DLD1 (cell line): ENCODE data around the gene NUMB.

Source experiments
- in situ Hi-C: cut with HindIII; loops from 2 replicates; pipeline ENCODE4 v1.10.0; 2017; ENCODE audit warnings: low sequenced_read_pairs

NUMB gene

DNA sequence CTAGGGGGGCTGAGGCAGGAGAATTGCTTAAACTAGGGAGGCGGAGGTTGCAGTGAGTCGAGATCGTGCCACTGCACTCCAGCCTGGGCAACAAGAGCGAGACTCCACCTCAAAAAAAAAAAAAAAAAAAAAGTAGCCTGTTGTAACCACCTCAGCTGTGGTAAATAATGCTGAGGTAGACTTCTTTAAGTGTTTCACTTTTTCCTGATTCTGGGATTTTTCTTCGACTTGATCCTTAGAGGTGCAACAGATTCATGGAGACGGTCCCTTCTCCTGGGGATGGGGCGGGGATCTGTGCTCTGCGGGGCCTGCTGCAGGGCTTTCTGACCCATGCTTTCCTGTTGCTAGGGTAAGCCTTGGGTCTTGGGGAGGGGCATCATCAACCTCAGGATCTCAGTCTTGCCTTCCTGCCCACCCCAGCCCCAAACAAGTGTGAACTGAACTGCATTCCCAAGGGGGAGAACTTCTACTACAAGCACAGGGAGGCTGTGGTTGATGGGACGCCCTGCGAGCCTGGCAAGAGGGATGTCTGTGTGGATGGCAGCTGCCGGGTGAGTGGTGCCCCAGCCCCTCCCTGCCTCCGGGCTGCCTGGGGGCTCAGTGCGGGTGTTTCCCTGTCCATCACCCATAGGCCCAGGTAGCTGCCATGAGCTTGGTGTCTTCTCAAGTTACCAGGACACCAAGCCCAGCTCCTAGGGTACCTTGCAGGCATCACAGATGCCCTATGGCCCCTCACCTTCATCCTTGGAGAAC, 208.6 kb downstream of the NUMB start:
- in situ Hi-C loops, result no loop called here

DNA sequence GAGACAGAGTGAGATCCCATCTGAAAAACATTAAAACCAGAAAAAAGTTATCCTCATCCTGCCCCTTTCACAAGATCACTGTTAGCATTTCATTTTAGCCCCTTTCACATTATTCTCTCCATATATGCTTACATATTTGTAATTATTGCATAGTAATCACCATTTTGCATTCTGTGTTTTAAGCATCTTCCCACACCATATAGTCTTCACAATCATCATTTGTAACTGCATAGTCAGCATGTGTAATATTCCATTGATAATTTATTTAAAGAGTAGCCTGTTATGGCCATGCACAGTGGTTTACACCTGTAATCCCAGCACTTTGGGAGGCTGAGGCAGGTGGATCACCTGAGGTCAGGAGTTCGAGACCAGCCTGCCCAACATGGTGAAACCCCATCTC, 209.2 kb downstream of the NUMB start:
- in situ Hi-C loops, result no loop called here

DNA sequence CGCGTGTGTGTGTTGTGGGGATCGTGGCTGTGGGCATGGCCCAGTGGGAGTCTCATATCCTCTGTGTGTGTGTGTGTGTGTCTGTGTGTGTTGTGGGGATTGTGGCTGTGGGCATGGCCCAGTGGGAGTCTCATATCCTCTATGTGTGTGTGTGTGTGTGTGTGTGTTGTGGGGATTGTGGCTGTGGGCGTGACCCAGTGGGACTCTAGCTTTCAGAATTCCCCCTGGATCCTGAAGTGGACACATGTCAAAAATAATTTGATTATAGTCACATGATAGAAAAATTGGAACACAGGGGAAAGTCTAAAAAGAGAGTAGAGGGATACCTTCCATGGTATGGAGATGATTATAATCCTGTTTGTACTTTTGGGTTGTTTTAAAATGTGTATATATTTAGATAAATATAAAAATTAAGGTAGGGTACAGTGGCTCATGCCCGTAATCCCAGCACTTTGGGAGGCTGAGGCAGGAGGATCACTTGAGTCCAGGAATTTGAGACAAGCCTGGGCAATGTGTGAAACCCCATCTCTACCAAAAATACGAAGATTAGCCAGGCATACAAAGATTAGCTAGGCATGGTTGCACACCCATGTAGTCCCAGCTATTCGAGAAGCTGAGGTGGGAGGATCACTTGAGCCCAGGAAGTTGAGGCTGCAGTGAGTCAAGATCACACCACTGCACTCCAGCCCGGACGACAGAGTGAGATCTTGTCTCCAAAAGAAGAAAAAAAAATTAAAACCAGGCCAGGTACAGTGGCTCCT, 210.1 kb downstream of the NUMB start:
- in situ Hi-C loops, result no loop called here

DNA sequence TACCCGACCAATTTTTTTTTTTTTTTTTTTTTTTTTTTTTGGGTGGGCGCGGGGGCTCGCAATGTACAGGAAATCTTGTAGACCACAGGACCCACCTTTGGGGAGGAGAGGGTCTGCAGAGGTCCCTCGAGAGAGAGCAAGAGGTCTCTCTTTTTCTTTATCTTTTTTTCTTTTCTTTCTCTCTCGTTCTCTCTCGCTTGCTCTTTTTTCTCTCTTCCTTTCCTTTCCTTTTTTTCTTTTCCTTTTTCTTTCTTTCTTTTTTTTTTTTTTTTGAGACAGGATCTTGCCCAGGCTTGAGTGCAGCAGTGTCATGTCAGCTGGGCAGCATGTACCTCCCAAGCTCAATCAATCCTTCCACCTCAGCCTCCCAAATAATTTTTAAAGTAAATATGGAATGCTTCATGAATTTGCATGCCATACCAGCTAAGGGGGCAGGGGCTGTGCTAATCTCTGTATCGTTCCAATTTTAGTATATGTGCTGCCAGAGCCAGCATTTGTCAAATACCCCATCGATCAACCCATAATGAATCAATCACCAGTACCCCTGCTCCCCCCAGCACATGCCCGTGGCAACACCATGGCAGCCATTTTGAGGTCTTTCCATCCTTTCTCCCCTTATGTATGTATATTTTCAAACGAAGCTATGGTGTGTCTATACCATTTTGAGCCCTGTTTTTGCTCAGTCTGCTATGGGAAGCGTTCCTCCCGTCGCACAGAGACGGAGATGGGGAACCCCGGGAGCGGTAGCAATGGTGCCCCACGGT, 211.8 kb downstream of the NUMB start:
- in situ Hi-C loops, result no loop called here

DNA sequence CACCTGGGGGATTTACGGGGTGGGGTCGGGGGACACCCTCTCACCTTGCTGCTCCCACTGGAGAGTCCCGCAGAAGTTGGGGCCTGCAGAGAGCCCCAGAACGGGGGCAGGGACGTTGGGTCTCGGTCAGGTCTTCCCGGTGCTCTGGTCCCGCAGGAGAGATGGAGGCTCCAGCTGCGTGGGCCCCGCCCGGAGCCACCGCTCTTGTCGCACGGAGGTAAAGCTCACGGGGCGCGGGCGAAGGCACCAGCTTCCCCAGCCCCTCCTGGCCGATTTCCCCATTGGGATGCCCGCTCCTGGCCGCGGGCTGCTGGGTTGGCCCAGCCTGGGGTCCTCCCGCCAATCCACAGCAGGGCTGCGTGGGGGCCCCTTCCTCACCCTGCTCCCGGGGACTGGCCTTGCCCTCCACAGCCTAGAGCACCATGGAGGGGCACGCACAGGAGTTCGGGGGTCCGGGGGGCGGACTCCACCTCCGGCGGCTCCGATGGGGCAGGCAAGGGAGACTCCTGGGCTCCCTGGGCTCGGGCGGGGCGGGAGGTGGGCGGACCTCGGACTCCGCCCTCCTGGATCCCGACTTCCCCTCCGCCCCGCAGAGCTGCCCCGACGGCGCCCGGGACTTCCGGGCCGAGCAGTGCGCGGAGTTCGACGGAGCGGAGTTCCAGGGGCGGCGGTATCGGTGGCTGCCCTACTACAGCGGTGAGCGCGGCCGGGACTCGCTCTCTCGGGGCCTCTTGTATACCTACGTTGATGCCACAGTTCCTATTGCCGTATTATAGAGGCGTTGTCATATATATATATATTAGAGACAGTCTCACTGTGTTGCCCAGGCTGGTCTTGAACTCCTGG, 212.6 kb downstream of the NUMB start:
- in situ Hi-C loops, result no loop called here

DNA sequence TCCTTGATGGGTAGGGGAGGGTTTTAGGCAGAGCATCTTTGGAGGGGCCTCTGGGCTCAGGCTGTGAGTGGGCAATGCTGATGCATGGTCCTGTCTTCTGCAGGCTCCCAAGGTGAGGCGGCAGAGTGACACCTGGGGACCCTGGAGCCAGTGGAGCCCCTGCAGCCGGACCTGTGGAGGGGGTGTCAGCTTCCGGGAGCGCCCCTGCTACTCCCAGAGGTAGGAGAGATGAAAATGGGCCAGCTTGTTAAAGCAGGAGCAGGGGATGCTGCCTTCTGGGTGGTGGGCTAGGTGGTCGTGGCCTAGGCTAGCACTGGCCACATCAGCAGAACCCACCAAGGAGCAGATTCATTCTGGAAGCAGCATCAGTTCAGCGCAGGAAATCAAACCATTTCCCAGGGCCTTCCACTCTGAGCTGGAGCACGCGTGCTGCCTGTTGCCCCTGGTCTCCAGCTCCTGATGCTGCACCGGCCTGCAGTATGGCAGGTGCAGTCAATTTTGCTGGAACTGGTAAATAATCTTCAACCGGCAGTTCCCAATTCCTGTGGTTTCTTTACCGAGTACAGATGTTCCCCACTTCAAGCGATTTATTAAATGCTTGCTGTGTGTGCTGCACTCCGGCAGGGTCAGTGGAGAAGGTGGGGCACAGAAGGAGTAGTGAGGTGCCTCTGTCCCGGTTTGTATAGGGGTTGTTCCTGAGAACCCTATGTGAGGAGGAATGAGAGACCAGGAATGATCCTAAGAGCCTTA, 213.6 kb downstream of the NUMB start:
- in situ Hi-C loops, result no loop called here

DNA sequence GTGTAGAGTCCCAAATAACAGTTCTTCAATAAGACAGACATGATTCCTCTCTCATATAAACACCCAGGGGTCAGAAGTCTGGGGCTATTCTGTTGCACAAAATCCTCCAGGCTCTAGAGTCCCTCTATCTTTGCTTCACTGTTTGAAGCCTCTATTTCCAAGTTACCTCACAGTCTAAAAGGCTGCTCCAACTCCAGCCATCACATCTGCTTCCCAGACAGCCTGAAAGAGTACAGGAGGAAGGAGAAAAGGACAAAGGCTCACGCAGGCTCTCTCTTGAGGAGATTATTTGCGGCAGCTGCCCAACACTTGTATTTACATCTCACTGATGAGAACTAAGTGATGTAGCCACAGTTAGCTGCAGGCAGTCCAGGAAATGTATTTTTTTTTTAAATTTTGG, 214.6 kb downstream of the NUMB start:
- in situ Hi-C loops, result no loop called here

DNA sequence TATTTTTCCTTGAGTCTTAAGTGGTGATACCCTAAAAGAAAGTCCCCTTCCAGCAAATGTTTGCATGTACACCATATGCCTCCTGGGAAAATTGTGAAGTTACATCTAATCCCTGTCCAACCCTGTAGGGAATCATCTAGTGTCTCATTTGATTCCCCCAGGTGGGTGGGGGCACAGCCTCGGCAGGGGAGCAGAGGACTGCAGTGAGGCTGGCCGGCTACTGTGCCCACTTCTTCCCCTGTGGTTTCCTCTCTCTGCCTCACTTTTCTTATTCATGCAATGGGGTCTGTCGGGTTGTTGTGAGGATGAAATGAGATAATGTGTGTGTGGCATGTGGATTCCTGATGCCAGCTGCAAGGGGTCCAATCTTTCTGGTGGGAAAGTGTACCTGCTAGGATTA, 215.0 kb downstream of the NUMB start:
- in situ Hi-C loops, result no loop called here

DNA sequence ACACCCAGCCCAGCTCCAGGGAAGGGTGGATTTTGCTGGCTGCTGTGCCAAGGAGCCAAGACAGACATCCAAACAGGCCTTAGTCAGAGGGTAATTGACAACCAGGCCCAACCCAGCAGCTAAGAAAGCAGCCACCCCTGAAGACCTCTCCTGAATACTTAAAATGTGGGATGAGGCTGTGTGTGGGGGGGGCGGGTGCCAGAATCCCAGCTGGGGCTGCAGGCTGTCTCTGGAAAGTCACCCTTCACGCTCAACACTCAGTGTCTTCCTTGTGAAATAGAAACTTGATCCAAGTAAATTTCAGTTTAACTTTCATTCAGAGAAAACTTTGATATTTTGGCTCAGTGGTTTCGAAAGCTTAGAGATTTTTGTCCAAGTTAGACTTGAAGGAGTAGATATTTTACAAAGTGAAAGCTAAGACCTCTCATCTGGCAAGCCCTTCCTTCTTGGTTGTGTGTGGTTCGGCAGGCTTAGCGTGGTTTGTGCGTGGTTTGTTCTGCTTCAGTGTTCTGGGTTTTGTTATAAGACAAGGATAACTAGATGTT, 215.9 kb downstream of the NUMB start:
- in situ Hi-C loops, result no loop called here

DNA sequence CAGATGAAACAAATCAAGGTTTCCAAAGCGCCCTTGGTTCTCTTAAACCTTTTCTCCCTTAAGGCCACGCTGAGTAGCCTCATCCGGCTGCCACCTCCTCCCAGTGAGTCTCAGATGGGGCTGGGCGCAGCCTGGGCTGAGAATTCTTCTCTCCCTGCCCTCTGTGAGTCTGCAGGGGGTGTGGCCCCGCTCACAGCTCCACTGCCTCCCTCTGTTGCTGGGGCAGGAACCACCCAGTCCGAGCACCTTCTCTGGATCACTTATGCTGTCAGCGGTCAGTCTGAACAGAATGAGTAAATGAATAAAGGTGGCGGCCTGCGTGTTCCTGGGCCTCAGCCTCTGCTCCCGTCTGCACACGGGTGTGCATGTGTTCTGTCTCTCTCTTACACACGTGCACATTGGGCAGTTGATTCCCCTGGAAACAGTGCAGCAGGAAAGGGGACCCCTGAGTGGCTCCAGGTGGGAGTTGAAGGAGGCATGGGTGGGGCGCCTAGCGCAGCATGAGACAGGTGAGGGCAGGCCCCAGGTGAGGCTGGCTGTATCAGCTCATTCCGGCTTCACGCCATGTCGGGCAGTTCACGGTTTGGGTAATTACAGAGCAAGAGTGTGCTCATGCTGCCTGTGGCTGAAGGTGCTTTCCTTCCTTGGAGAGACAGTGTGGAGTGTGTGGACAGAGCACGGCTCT, 216.7 kb downstream of the NUMB start:
- in situ Hi-C loops, result no loop called here

DNA sequence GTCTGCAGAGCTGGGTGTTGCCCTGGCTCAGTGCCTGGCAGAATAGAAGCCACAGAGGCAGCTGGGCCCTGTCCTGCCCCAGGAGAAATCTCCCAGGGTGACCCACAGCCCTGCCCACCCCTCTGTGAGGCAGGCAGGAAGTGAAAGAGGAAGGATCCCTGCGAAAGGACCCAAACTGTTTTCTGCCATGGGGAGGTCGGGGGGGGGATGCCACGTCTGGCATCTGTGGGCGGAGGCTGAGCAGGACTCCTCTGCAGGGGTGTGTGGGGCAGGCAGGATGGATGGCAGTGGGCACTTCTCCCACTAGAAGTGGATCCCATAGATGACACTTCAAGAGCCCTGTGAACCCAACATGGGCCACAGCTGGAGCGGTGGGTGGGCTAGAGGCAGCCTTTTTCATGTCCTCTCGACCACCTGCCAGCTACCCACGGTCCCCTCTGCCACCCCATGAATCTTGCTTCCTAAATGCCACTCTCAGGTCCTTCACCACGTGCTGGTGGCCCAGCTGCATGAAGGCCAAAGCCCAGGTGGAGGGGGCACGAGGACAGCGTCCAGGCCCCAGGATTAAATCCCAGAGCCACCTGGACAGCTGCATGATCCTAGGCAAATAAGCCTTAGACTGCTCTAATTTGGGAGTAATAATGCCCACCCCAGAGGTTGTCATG, 217.4 kb downstream of the NUMB start:
- in situ Hi-C loops, result no loop called here

DNA sequence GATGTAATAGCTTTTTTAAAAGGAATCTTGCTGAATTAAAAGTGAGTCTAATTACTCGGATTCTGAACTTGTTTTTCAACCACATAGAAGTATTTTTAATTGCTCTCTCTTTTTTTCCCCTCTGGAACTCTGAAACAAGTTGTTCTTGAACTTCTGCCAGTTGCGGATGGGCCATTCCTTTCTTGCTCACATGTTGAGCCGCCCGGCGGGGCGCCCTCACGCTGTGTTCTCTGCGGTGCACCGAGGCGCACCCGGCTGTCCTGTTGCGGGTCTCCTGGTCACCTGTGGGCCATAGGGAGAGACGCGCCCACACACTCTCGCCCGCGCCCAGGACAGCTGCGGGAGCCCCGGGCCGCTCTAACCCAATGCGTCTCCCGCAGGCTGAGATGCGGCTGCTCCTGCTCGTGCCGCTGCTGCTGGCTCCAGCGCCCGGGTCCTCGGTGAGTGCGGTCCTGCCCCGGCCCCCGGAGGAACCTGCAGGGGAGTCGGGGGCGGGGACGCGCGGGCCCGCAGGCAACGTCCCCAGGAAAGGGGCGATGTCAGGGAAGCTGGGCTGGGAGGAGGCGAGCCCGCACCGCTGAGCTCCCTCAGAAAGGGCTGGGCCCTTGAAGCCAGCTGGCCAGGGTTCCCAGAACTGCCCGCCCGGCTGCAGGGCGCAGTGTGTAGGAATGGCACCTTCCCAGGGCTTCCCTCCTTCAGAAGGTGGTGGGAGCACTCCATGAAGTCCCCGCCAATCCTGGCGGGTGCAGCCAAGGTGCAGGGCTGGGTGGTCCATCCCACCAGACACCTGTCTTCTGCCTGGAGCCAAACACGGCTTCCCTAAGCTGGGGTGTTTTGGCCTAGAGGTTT, 218.7 kb downstream of the NUMB start:
- in situ Hi-C loops, result no loop called here

DNA sequence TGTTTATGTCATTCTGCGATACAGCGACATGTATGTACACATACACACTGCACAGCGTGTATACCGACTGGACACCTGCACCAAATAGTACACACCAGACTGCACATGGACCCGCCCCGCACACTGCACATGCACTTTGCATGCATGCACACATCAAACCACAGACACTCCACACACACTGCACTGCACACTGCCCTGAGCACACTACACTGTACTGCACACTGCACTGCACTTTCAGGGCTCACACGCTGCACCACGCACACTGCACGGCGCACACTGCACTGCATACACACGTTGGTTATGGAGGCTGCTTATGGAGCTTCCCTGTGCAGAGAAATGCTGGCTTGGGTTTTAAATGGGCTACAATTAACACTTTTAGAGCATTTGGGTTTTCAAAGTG, 219.4 kb downstream of the NUMB start:
- in situ Hi-C loops, result no loop called here

DNA sequence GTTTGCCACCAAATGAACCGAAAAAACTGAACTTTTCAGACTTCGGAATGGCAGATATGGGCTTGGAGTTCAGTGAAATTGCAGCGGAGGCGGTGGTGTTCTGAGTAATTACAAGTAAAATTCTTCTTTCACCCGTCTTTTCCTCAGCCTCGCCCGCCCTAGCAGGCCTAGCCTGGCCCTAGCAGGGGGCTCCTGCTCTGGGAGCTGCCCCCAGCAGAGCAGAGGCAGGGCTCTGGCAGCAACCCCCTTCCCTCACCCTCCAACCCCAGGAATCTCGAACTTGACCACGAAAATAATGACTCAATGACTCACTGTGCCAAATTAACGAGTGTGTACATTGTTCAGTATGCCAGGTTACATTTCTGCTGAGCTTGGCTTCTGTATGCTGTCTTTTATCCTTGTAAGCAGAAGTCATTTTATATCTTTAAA, 219.9 kb downstream of the NUMB start:
- in situ Hi-C loops, result no loop called here

DNA sequence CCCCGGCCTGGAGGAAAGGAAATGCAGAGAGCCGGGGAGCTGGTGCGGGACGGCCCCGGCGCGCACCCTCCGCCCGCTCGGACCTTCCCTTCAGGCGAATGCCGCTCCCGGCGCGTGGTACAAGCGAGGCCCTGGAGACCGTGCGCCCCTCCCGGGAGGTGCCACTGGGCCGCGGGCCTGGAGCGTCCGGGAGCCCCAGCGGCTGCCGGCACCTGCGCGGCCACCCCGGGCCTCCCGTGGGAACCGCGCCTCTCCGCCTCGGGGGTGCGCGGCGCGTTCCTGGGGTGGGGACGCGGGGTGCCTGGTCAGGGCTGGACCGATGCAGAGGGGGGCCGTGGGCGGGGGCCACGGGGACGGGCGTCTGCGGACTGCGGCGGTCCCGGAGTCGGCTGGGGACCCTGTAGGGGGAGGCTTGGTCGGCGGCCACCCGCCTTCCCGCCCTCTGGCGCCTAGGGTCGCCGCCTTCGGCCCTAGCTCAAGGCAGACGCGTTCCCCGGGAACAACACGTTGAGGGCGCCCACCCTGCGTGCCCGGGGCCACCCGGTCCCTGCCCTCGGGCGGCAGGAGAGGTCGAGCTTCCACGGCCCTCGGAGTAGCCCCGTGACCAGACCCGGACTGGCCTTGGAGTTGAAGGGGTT, 220.4 kb downstream of the NUMB start:
- in situ Hi-C loops, result no loop called here

DNA sequence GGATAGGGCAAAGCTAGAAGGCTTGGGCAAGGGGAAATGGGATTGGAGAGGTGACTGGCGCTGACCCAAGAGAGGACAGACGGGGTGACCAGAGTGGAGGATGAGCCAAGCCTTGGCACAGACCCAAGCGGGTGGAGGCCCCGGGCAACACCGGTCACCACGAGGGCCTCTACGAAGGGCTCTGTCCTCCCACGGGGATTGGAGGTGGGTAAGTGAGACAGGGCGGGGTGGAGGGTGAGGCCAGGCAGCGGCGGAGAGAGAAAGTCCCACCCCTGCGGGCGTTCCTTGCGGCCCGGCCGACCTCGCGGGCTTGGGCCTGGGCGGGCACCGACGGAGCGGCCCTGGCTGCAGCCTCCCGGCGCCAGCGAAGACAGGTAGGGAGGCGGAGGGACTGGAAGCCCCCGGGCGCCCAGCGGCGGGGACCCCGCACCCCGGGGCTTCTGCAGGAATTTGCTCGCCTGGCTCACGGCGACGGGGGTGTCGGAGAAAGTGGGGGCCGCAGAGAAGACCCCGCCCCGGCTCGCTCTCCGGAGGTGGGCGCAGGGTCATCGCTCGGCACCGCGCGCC, 221.0 kb downstream of the NUMB start, which contains the start of gene PAPLN:
Gene PAPLN, plus strand, starts transcription at position 288 of the 567 bp plus-strand sequence. CDS start 2,273 bp downstream, outside the sequence.
- in situ Hi-C loops, result no loop called here

DNA sequence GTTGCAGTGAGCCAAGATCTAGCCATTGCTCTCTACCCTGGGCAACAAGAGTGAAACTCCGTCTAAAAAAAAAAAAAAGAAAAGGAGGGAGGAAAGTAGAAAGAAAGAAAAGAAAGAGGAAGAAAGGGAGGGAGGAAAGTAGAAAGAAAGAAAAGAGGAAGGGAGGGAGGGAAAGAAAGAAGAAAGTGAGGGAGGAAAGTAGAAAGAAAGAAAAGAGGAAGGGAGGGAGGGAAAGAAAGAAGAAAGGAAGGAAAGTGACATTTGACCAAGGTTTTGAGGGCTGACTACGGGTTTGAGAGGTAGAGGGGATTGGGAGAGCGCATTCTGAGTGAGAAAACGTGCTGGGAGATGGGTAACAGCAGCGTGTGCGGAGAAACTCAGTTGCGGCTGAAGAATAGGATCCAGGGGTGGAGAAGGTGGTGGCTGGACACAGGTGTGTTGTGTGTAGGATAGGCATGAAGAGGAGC, 221.6 kb downstream of the NUMB start:
- in situ Hi-C loops, result no loop called here
